ENCODE measurements around the gene MCUB.

DNA sequence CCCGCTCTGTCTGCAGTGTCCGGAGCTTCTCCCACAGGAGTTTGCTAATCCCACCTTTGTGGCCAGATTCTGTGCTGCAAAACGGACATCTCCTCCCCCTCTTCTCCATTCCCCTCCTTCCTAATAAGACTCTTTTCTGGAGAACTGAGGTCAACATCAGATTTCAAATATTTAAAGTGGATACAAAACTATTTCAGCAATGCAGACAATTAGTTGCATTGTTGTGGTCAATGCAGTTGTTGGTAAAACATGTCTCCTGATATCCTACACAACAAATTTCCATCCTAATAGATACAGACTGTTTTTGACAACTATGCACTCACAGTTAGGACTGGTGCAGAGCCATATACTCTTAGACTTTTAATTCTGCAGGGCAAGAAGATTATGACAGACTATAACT lies 5.1 kb upstream of the MCUB start:
- no peak for TF ChIP-seq NFRKB (IDR thresholded peaks at IDR 0.05)
- TF ChIP-seq ZNF384 (IDR thresholded peaks at IDR 0.05): no peak
- TF ChIP-seq LEF1 (IDR thresholded peaks at IDR 0.05; ENCODE audit: borderline replicate concordance): no peak
- TF ChIP-seq FOXA1 (IDR thresholded peaks at IDR 0.05): no peak
- TF ChIP-seq L3MBTL2 (conservative IDR thresholded peaks at IDR 0.05): no peak
- TF ChIP-seq SP1 (IDR thresholded peaks at IDR 0.05): no peak
- no peak for TF ChIP-seq HDGF (IDR thresholded peaks at IDR 0.05; ENCODE audit: borderline replicate concordance)
- no peak for TF ChIP-seq FOXK2 (IDR thresholded peaks at IDR 0.05)
- no peak for TF ChIP-seq BHLHE40 (IDR thresholded peaks at IDR 0.05; ENCODE audit: borderline replicate concordance)
- TF ChIP-seq, protein P1, sequence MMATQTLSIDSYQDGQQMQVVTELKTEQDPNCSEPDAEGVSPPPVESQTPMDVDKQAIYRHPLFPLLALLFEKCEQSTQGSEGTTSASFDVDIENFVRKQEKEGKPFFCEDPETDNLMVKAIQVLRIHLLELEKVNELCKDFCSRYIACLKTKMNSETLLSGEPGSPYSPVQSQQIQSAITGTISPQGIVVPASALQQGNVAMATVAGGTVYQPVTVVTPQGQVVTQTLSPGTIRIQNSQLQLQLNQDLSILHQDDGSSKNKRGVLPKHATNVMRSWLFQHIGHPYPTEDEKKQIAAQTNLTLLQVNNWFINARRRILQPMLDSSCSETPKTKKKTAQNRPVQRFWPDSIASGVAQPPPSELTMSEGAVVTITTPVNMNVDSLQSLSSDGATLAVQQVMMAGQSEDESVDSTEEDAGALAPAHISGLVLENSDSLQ (IDR thresholded peaks at IDR 0.05): no peak
- TF ChIP-seq FOXM1 (IDR thresholded peaks at IDR 0.05; ENCODE audit: borderline replicate concordance): no peak
- TF ChIP-seq ELF4 (IDR thresholded peaks at IDR 0.05): no peak
- TF ChIP-seq CTBP1 (IDR thresholded peaks at IDR 0.05; ENCODE audit: borderline replicate concordance): no peak
- no peak for TF ChIP-seq SUZ12 (IDR thresholded peaks at IDR 0.05)
